HEK293T (cell line): ENCODE results near the gene PLA2G6.

Experiments used
- BHLHE40 ChIP-seq: fragments of 450-650 bp; IDR thresholded peaks from 2 replicates; pipeline ENCODE4 v1.6.1; 2016; ENCODE audit warnings: mild to moderate bottlenecking, moderate library complexity, borderline replicate concordance
- CTBP1 ChIP-seq: fragments of 450-650 bp; IDR thresholded peaks from 2 replicates; pipeline ENCODE4 v1.6.1; 2016; ENCODE audit warnings: borderline replicate concordance
- ELF4 ChIP-seq: fragments of 450-650 bp; IDR thresholded peaks from 2 replicates; pipeline ENCODE4 v1.6.1; 2017; ENCODE audit warnings: antibody characterized with exemption
- HDGF ChIP-seq: fragments of 450-650 bp; IDR thresholded peaks from 2 replicates; pipeline ENCODE4 v1.6.1; 2017; ENCODE audit warnings: antibody characterized with exemption, borderline replicate concordance
- L3MBTL2 ChIP-seq: fragments of 450-650 bp; conservative IDR thresholded peaks from 2 replicates; pipeline ENCODE4 v1.6.1; 2016; ENCODE audit warnings: mild to moderate bottlenecking
- NFRKB ChIP-seq: fragments of 450-650 bp; IDR thresholded peaks from 2 replicates; pipeline ENCODE4 v1.6.1; 2016; ENCODE audit warnings: mild to moderate bottlenecking, moderate library complexity
- PKNOX1 ChIP-seq: fragments of 450-650 bp; IDR thresholded peaks from 2 replicates; pipeline ENCODE4 v1.6.1; 2016
- SP1 ChIP-seq: fragments of 450-650 bp; IDR thresholded peaks from 2 replicates; pipeline ENCODE4 v1.6.1; 2017
- SUZ12 ChIP-seq: fragments of 450-650 bp; IDR thresholded peaks from 2 replicates; pipeline ENCODE4 v1.6.1; 2016; ENCODE audit warnings: mild to moderate bottlenecking
- TARDBP ChIP-seq: fragments of 450-650 bp; IDR thresholded peaks from 2 replicates; pipeline ENCODE4 v1.6.1; 2016
- ZNF384 ChIP-seq: fragments of 450-650 bp; IDR thresholded peaks from 2 replicates; pipeline ENCODE4 v1.6.1; 2016

GRCh38 chr22:38104084-38104483, 77.5 kb downstream of the PLA2G6 start:
- TF ChIP-seq BHLHE40 (no peak), L3MBTL2 (no peak), CTBP1 (no peak), NFRKB (no peak), HDGF (no peak), SP1 (no peak), SUZ12 (no peak), PKNOX1 (no peak), TARDBP (no peak), ZNF384 (no peak), ELF4 (no peak)
